Breast epithelium (tissue), 4 donors: ENCODE data around the gene LRRC70. TPM values are rescaled to one million over a fixed set of nuclear protein-coding genes. Genes with fewer than 3 reads are reported as not detected.

Experiments used
- DNase-seq, 2 donors: peaks; one replicate each; pipeline ENCODE4 v3.0.0-alpha.2; 2019; ENCODE audit warnings: low spot score in 2 of 2
- H3K27ac ChIP-seq, 2 donors: fragments of 200-600 bp; sonication (generic) in 1 of 2; one replicate each; pipeline ENCODE4 v1.5.1; 2016 to 2019; ENCODE audit warnings: mild to moderate bottlenecking in 1 of 2
- H3K27me3 ChIP-seq, 2 donors: fragments of 200-600 bp; sonication (generic) in 1 of 2; one replicate each; pipeline versions ENCODE4 v1.5.1 to v1.6.0; 2017 to 2019; ENCODE audit warnings: control low read depth in 1 of 2, mild to moderate bottlenecking in 1 of 2
- H3K36me3 ChIP-seq: fragments of 200-600 bp; one replicate; pipeline ENCODE4 v1.5.1; 2019
- H3K4me1 ChIP-seq, 2 donors: fragments of 200-600 bp; sonication (generic); one replicate each; pipeline ENCODE4 v1.5.1; 2016 to 2019; ENCODE audit warnings: control low read depth in 1 of 2
- H3K4me3 ChIP-seq, 3 donors: fragments of 200-600 bp; sonication (generic); 1 replicate in 2 of 3; 2 replicates in 1 of 3; pipeline ENCODE4 v1.5.1; 2016 to 2019; ENCODE audit warnings: mild to moderate bottlenecking in 3 of 3, moderate library complexity in 2 of 3
- H3K9me3 ChIP-seq, 2 donors: fragments of 200-600 bp; sonication (generic) in 1 of 2; one replicate each; pipeline ENCODE4 v1.5.1; 2016 to 2019; ENCODE audit warnings: control low read depth in 1 of 2
- POLR2A ChIP-seq: fragments of 450-650 bp; IDR thresholded peaks from one replicate; pipeline ENCODE4 v1.6.1; 2016; ENCODE audit warnings: antibody characterized with exemption, mild to moderate bottlenecking, moderate library complexity
- POLR2AphosphoS5 ChIP-seq, 3 donors: sonication (generic); formaldehyde crosslinking; IDR thresholded peaks; one replicate each; pipeline ENCODE4 v1.6.1; 2017; ENCODE audit warnings: antibody characterized with exemption in 3 of 3
- intact Hi-C: fragments of 100-400 bp; cut with DNase I; formaldehyde crosslinking; loops from one replicate; pipeline ENCODE4 v1.15.1; 2023; ENCODE audit warnings: low total_unique reads
- total RNA-seq, 3 donors: library from RNA; depleted of rRNA; stranded (reverse); fragments of >200 nt; gene quantifications; one replicate each; pipeline ENCODE4 v1.1.0, GENCODE V29; 2016
- TF ChIP-seq, protein P1 (sequence below), 3 donors: fragments of 450-650 bp; IDR thresholded peaks; one replicate each; pipeline ENCODE4 v1.5.1; 2016 to 2017; ENCODE audit warnings: antibody characterized with exemption in 3 of 3, mild to moderate bottlenecking in 3 of 3, moderate library complexity in 3 of 3

Gene LRRC70
- total RNA-seq, 3 donors from 2014 or later = 6.4 to 9.5 (median 8.6) TPM

- no peak overlapping the region for H3K27ac ChIP-seq
- no peaks in the 10 kb centered on the region for H3K4me1 ChIP-seq
- TF ChIP-seq POLR2AphosphoS5 (IDR thresholded peaks at IDR 0.05) (no peak), POLR2A (no peak)
- TF ChIP-seq, protein P1, sequence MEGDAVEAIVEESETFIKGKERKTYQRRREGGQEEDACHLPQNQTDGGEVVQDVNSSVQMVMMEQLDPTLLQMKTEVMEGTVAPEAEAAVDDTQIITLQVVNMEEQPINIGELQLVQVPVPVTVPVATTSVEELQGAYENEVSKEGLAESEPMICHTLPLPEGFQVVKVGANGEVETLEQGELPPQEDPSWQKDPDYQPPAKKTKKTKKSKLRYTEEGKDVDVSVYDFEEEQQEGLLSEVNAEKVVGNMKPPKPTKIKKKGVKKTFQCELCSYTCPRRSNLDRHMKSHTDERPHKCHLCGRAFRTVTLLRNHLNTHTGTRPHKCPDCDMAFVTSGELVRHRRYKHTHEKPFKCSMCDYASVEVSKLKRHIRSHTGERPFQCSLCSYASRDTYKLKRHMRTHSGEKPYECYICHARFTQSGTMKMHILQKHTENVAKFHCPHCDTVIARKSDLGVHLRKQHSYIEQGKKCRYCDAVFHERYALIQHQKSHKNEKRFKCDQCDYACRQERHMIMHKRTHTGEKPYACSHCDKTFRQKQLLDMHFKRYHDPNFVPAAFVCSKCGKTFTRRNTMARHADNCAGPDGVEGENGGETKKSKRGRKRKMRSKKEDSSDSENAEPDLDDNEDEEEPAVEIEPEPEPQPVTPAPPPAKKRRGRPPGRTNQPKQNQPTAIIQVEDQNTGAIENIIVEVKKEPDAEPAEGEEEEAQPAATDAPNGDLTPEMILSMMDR (IDR thresholded peaks at IDR 0.05) = no peak
- H3K36me3 ChIP-seq = no peaks in the 10 kb centered on the region
- no peaks in the 10 kb centered on the region for H3K9me3 ChIP-seq
- no peak overlapping the region for H3K4me3 ChIP-seq
- no peak for DNase-seq
- intact Hi-C loops = no loop called here
- no peaks in the 10 kb centered on the region for H3K27me3 ChIP-seq
These were observed 41.8 kb upstream of the LRRC70 start for GRCh38 chr5:62536783-62537182.

- intact Hi-C loops = no loop called here
- no peaks in the 10 kb centered on the region for H3K36me3 ChIP-seq
- no peak overlapping the region for H3K4me3 ChIP-seq
- no peak overlapping the region for H3K27ac ChIP-seq
- H3K9me3 ChIP-seq = no peaks in the 10 kb centered on the region
- H3K4me1 ChIP-seq = no peaks in the 10 kb centered on the region
- TF ChIP-seq, protein P1 (IDR thresholded peaks at IDR 0.05) = no peak
- TF ChIP-seq POLR2AphosphoS5 (IDR thresholded peaks at IDR 0.05) (no peak), POLR2A (no peak)
- DNase-seq = no peak
- no peaks in the 10 kb centered on the region for H3K27me3 ChIP-seq
These were observed 40.3 kb upstream of the LRRC70 start for GRCh38 chr5:62538017-62538942.

- Histone ChIP-seq H3K4me1 (no peaks in the 10 kb centered on the region), H3K4me3 (no peak overlapping the region), H3K27me3 (no peaks in the 10 kb centered on the region), H3K27ac (no peak overlapping the region), H3K9me3 (no peaks in the 10 kb centered on the region), H3K36me3 (no peaks in the 10 kb centered on the region)
- TF ChIP-seq POLR2AphosphoS5 (IDR thresholded peaks at IDR 0.05) = no peak
- TF ChIP-seq POLR2A = no peak
- TF ChIP-seq, protein P1 (IDR thresholded peaks at IDR 0.05) = no peak
- DNase-seq = no peak
- intact Hi-C loops = no loop called here
These were observed 35.9 kb upstream of the LRRC70 start for GRCh38 chr5:62542720-62543119.

DNA sequence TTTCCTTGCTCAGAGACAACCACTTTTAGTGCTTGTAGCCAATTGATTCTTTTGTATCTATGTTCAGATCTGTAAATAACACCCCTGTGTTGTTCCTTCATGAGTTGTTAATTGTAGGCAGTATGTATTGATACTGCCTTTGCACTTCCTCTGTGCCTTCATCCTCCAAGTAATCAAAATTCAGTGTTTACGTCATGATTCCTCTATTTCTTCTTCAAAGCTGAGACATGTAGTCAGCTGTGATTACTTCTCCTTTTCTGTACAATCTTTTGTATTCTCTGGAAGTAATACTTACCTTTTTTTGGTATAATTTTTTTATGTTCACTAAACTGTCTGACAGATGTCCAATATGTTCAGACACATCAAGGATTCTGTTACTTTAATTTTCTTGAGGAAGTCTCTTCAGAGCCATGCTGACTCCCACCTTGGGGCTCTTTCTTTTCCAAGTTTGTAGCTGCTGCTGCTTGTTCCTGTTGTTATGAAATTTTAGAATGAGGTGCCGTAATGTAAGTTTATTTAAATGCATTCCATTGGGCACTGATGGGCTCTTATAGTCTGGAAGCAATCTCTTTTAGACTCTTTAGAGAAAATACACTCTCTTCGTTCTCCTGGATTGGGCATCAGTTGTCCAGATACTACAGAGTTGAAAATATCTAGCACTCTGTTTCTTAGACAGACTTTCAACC is 30.5 kb upstream of the LRRC70 start:
- DNase-seq = no peak
- H3K9me3 ChIP-seq = no peaks in the 10 kb centered on the region
- TF ChIP-seq POLR2A (no peak), POLR2AphosphoS5 (IDR thresholded peaks at IDR 0.05) (no peak)
- TF ChIP-seq, protein P1 (IDR thresholded peaks at IDR 0.05) = no peak
- no peak overlapping the region for H3K4me3 ChIP-seq
- no peak overlapping the region for H3K27ac ChIP-seq
- H3K36me3 ChIP-seq = no peaks in the 10 kb centered on the region
- no peaks in the 10 kb centered on the region for H3K4me1 ChIP-seq
- intact Hi-C loops = no loop called here
- no peaks in the 10 kb centered on the region for H3K27me3 ChIP-seq

DNA sequence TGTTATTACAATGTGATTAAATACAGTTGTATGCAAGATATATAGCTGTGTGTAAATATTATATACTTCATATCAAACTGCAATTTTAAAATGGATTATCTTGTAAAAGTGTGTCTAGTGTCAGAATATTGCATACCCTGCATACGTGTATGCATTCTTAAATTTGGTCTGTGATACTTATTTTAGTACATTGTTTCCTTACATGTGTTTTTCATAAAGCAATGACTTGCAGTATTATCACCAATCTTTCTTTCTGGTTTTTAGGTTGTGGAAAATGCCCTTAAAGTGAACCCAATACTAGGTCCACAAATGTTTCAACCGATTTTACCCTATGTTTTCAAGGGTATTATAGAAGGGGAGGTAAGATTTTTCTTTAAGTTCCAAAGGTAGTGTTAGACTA is 28.5 kb upstream of the LRRC70 start:
- no peak for DNase-seq
- Histone ChIP-seq H3K27ac (no peak overlapping the region), H3K27me3 (no peaks in the 10 kb centered on the region), H3K4me1 (no peaks in the 10 kb centered on the region), H3K36me3 (no peaks in the 10 kb centered on the region), H3K9me3 (no peaks in the 10 kb centered on the region), H3K4me3 (no peak overlapping the region)
- intact Hi-C loops = no loop called here
- TF ChIP-seq POLR2A = no peak
- TF ChIP-seq POLR2AphosphoS5 (IDR thresholded peaks at IDR 0.05) = no peak
- TF ChIP-seq, protein P1 (IDR thresholded peaks at IDR 0.05) = no peak
